NB4 (cell line): ENCODE measurements around the gene LRRFIP2.

Experiments used
- CTCF ChIP-seq: IDR thresholded peaks from one replicate; pipeline ENCODE4 v1.5.1; 2012; ENCODE audit warnings: low read depth, low read length
- MAX ChIP-seq: IDR thresholded peaks from 2 replicates; pipeline ENCODE4 v1.6.1; 2011; ENCODE audit warnings: low read depth, low read length
- POLR2A ChIP-seq: IDR thresholded peaks from 2 replicates; pipeline ENCODE4 v1.6.1; 2011; ENCODE audit warnings: mild to moderate bottlenecking; ENCODE audit not compliant: insufficient read length; ENCODE audit errors: extremely low read depth

- no peak for TF ChIP-seq CTCF
- no peak for TF ChIP-seq MAX
- TF ChIP-seq POLR2A: no peak
These were observed 74.0 kb downstream of the LRRFIP2 start for GRCh38 chr3:37100411-37100810.
